DMS 273 (cell line): ENCODE measurements around the gene MARVELD2.
"Not testable (repeated sequence)": the region's sequence is repeated elsewhere in the genome, so short reads cannot be mapped to it uniquely, and the experiment has no call there.

Experiments used
- DNase-seq: peaks from one replicate; lab custom pipeline; 2025; ENCODE audit not compliant: unreplicated experiment; lab: John Stamatoyannopoulos, UW

Gene MARVELD2

GRCh38 chr5:69414885-69415583 lies at the start of gene MARVELD2:
TSS of gene MARVELD2 (plus strand) at chr5:69415116. CDS start at chr5:69419386, 4,270 bp downstream.
- DNase-seq = peak; percentile 85

DNA sequence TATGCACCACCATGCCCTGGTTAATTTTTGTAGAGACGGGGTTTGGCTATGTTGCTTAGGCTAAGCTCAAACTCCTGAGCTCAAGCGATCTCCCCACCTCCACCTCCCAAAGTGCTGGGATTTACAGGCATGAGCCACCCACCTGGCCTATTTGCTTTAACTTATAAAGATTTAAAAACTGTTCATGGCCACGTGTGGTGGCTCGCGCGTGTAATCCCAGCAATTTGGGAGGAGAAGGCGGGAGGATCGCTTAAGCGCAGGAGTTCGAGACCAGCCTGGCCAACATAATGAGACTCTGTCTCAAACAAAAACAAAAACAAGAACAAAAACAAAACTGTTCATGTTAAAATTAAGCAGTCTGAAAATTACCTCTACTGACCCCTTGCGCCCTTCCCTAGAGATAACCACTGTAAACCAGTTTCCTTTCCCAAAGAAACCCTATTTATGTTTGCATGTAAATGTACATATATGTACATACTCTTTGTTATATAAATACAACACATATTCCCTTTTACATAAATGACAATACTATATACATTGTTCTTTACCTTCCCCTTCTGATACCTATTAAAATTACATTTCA lies 47.1 kb upstream of the MARVELD2 start:
- no peak for DNase-seq

DNA sequence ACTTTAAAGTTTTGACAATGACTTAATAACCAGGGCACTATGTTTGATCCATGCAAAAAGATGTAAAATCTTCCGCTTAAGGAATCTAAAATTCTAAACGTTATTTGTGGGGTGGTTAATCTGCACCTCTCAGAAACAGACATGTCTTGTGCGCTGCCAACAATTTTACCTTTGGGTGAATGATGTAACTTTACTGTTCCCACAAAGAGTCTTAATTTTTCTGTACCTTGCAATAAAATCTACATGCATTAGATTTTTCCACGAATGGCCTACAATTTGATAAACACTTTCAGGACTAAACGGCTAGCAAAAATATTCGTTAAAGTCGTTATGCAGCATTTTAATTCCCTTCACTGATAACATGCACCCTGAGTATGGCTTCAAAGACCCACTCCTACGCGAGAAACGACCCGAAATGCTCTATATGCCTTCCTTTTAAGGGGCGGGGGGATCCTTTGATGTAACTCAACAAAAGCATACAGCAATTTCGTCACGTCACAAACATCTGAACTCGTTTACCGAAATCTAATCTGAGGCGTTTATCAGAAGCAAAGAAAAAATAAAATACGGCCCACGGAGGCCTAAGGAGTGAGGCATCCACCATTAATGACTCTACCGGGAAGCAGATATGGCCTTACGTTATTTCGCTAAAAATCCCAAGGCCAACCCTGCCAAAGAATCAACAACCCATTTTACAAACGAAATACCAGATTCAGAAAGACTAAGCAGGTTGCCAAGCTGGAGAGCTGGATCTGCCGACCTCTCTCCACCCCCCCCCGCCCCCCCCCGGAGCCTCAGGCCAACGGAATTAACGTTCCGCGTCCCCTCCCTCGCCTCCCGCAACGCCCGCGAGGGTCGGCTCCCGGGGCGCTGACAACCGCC lies 46.2 kb upstream of the MARVELD2 start:
- peak; percentile 75 for DNase-seq

DNA sequence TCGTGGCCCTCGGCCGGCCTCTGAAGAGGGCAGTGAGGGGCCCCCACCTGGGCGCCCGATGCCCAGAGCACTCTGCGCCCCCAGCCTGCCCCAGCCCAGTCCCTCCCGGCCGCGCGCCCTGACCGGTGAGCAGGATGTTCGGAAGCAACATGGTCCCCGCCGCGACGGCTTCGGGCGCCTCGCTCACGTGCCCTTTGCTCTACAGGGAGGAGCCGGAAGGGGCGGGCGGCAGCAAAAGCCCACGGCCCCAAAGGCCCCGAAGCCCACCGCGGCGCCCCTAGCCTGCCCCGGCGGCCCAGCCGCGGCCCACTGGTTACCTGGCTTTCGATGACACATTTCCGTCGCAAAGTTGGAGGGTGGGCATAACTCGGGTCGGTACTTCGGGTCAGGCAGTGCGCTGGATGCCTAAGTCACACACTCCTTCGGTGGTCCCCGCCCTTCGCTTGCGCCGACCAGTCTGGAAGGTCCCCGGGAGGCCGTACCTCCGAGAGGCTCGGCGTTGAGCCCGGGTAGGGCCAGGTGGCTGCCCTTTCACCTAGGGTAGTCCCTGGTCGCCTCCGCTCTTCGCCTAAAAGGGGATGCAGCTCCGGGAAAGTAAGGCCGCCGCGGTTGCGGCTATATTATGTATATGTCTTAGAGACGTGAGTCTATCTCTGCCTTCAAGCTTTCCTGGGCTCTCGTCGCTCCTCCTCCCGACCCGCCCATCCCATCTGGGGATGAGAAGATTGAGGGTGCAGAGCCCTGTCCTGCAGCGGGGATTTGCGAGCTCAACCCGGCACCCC lies 45.4 kb upstream of the MARVELD2 start, which contains the start of the genes AK6, RAD17 and TAF9:
Gene AK6, minus strand, starts transcription at position 181 of the 782 bp plus-strand sequence. Its CDS starts 30 bp downstream, at position 151.
Gene RAD17, plus strand, starts transcription at position 479 of the 782 bp plus-strand sequence. CDS start 2,391 bp downstream, outside the sequence.
Gene TAF9, minus strand, starts transcription at position 181 of the 782 bp plus-strand sequence. CDS start 3,783 bp downstream, outside the sequence.
- peak; percentile 98 for DNase-seq

DNA sequence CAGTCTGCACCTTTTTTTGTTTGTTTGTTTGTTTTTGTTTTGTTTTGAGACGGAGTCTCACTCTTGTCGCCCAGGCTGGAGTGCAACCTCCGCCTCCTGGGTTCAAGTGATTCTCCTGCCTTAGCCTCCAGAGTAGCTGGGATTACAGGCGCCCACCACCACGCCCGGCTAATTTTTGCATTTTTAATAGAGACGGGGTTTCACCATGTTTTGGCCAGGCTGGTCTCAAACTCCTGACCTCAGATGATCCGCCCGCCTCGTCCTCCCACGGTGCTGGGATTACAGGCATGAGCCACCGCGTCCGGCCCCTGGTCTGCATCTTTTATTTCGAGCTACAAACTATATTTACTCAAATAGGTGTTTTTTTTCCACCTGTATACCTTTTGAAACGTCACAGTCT lies 44.6 kb upstream of the MARVELD2 start:
- DNase-seq = peak; percentile 11

DNA sequence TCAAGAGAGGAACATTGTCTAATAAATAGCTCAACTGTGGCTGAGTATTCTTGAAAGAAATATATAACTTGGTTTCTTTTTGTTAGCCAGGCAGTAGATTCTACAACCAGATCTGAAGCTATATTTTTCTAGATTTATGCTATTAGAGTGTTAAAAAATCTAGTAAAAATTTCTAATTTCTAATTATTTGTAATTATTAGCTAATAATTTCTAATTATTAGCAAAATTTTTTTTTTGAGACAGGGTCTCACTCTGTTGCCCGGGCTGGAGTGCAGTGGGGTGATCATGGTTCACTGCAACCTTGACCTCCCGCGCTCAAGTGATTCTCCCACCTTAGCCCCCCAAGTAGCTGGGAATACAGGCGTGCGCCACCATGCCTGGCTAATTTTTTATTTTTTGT lies 42.5 kb upstream of the MARVELD2 start:
- DNase-seq = no peak

GRCh38 chr5:69374911-69375446 lies 39.9 kb upstream of the MARVELD2 start:
- no peak for DNase-seq

- no peak for DNase-seq
Measured at GRCh38 chr5:69378376-69378775, 36.5 kb upstream of the MARVELD2 start.

- DNase-seq = no peak
Measured at GRCh38 chr5:69404659-69405330, 10.1 kb upstream of the MARVELD2 start.

- no peak for DNase-seq
Measured at GRCh38 chr5:69415584-69415958, 655 bp downstream of the MARVELD2 start.

DNA sequence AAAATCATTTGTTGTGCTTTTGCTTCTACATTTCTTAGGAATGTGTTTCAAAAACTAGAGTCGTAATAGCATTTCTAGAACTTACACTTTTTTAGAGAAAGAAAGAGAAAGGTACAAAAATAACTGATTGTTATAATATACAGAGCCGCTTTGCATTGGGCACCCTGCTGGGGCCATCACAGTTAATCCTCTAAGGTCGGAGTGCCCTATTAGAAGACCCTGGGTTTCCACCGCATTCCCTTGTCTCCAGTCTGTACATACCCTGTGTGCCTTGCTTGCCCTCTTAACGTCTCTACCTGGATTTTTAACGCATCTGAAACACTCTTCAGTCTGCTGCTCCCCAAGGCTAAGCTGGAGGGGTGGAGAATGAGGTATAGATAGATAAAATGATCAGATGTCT lies 1.3 kb downstream of the MARVELD2 start:
- DNase-seq = no peak

- no peak for DNase-seq
Measured at GRCh38 chr5:69416699-69417098, 1.8 kb downstream of the MARVELD2 start.

- DNase-seq = no peak
Measured at GRCh38 chr5:69418554-69418953, 3.6 kb downstream of the MARVELD2 start.

- no peak for DNase-seq
Measured at GRCh38 chr5:69431424-69432303, 16.7 kb downstream of the MARVELD2 start.

DNA sequence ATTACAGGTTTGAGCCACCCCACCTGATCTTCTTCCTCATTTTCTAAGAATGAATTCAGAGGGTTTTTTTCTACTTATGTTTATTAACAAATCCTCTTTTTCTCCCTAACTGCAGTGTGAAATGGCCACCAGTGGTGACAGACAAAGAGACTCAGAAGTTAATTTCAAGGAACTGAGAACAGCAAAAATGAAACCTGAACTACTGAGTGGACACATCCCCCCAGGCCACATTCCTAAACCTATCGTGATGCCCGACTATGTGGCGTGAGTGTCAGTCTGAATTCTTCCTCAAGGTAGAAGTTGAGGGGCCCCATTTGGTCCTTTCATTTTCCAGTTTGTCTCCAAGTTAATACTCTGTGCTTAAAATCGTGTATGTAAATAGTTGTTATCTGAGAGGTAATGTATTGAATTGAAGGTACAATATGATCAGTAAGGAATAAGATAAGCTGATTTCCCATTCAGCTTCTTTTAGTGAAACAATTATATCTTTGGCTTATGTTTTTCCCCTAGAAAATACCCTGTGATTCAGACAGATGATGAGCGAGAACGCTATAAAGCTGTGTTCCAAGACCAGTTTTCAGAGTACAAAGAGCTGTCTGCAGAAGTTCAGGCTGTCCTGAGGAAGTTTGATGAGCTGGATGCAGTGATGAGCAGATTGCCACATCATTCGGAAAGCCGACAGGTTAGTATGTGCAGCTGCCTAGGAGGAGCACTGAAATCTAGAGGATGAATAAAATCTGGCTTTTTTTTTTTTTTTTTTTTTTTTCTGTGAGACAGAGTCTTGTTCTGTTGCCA lies 17.7 kb downstream of the MARVELD2 start:
- no peak for DNase-seq

GRCh38 chr5:69435276-69435884 lies 20.5 kb downstream of the MARVELD2 start:
- not testable (repeated sequence) for DNase-seq

DNA sequence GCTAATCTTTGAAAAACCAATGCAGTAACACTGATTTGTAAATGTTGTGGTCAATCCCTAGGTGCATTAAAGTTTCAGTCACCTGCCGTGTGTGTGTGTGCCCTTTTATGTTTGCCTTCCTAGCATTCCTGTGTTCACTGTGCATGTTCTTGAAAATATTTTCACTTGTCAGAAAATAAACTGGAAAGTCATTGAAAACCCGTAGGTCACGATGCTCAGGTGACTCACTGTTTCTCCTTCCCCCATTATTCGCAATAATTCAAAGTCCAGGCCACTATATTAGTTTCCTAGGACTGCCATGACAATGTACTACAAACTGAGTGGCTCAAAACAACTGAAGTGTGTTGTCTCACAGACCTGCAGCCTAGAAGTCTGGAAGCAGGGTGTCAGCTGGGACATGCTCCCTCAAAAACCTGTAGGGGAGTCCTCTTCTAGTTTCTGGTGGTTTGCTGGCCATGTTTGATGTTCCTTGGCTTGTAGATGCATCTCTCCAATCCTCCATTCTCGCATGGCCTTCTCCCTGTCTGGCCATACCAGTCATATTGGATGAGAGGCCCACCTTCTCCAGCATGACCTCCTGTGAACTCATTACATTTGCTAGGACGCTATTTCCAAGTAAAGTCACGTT lies 29.3 kb downstream of the MARVELD2 start:
- DNase-seq = no peak
